ENCODE results near the gene MED8. TPM values are rescaled to one million over a fixed set of nuclear protein-coding genes. Genes with fewer than 3 reads are reported as not detected.

Gene MED8
- total and polyA plus RNA-seq, 2 experiments from 2014 or later: 16.6 to 25.7 TPM

DNA sequence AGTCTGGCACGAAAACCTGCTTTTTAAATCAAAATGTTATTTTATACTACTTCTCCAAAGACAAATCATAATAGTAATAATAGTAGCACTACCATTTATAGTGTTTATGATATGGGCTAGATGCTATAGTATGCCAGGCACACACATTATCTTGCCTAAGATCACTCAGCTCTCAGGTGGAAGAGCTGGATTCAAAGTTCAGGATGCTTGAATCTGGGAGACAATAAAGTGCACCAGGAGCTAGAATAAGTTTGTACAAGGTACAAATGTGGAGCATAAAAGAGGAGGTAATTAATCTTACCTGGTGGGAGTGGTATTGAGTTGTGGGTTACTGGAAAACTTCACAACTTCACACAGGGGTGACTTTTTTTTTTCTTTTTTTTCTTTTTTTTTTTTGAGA is 11.8 kb downstream of the MED8 start (continued):
- TF ChIP-seq ZNF462 (CRISPR knock-in tag; IDR thresholded peaks at IDR 0.05) (no peak), JUNB (IDR thresholded peaks at IDR 0.05; ENCODE audit: unreplicated experiment) (no peak)

GRCh38 chr1:43376723-43377235 is 12.8 kb downstream of the MED8 start:
- Mint-ChIP-seq H3K27me3 (ENCODE audit: insufficient read depth, low read depth, poor library complexity) (peaks cover 2% of the 10 kb centered on the region), H3K9me3 (no peaks in the 10 kb centered on the region), H3K36me3 (ENCODE audit: low read depth) (no peaks in the 10 kb centered on the region), H3K4me3 (no peak overlapping the region), H3K27ac (no peak overlapping the region), H3K4me1 (peaks cover 3% of the 10 kb centered on the region)
- no peak for ATAC-seq
- H3K79me2 ChIP-seq (replicated peaks; ENCODE audit: insufficient read depth): no peaks in the 10 kb centered on the region
- DNase-seq (ENCODE audit: low spot score): no peak
- no peaks in the 10 kb centered on the region for H3K9me2 ChIP-seq (ENCODE audit: insufficient read depth)
- no peaks in the 10 kb centered on the region for H3K36me3 ChIP-seq (ENCODE audit: insufficient read depth)
- H3K27ac ChIP-seq (ENCODE audit: low read depth): no peak overlapping the region
- no peak overlapping the region for H2AFZ ChIP-seq
- H4K20me1 ChIP-seq (replicated peaks; ENCODE audit: insufficient read depth): no peaks in the 10 kb centered on the region
- TF ChIP-seq STAT1 (IDR thresholded peaks at IDR 0.05; ENCODE audit: unreplicated experiment): no peak
- no peak for TF ChIP-seq ZNF462 (CRISPR knock-in tag; IDR thresholded peaks at IDR 0.05)
- TF ChIP-seq, protein P1, sequence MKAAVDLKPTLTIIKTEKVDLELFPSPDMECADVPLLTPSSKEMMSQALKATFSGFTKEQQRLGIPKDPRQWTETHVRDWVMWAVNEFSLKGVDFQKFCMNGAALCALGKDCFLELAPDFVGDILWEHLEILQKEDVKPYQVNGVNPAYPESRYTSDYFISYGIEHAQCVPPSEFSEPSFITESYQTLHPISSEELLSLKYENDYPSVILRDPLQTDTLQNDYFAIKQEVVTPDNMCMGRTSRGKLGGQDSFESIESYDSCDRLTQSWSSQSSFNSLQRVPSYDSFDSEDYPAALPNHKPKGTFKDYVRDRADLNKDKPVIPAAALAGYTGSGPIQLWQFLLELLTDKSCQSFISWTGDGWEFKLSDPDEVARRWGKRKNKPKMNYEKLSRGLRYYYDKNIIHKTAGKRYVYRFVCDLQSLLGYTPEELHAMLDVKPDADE (IDR thresholded peaks at IDR 0.05): no peak
- TF ChIP-seq ZNF114 (CRISPR knock-in tag; IDR thresholded peaks at IDR 0.05): no peak
- TF ChIP-seq POLR2AphosphoS5 (IDR thresholded peaks at IDR 0.05; ENCODE audit: low read depth): no peak
- no peak for TF ChIP-seq CREB1 (CRISPR knock-in tag; IDR thresholded peaks at IDR 0.05; ENCODE audit: low read depth)
- no peak for TF ChIP-seq JUNB (IDR thresholded peaks at IDR 0.05; ENCODE audit: unreplicated experiment)
- no peaks in the 10 kb centered on the region for H3F3A ChIP-seq (replicated peaks; ENCODE audit: low read depth)
- no peak overlapping the region for H3K4me2 ChIP-seq
- no peak overlapping the region for H3K4me3 ChIP-seq
- H3K27me3 ChIP-seq (ENCODE audit: insufficient read depth): no peaks in the 10 kb centered on the region
- H3K4me1 ChIP-seq (ENCODE audit: insufficient read depth): no peaks in the 10 kb centered on the region

Data from GM23338 (cell line).